ENCODE measurements around the gene VPREB3.

Gene VPREB3

GRCh38 chr22:23705358-23705757 lies 48.9 kb downstream of the VPREB3 start:
- Histone ChIP-seq H3F3A (ENCODE audit: insufficient read depth) (no peaks in the 10 kb centered on the region), H4K20me1 (ENCODE audit: low read depth, low read length) (no peaks in the 10 kb centered on the region), H3K9ac (ENCODE audit: low read length) (no peak overlapping the region), H3K27ac (ENCODE audit: low read depth, low read length) (no peak overlapping the region), H3K36me3 (ENCODE audit: low read length) (peaks cover 33% of the 10 kb centered on the region; the same call in 1 of the 2 replicates), H3K9me3 (ENCODE audit: insufficient read depth, low read length) (no peaks in the 10 kb centered on the region), H3K4me2 (ENCODE audit: low read depth, low read length, poor library complexity, severe bottlenecking) (no peak overlapping the region), H3K9me2 (replicated peaks; ENCODE audit: insufficient read depth, low read length) (no peaks in the 10 kb centered on the region), H2AFZ (ENCODE audit: low read depth, low read length, severe bottlenecking) (no peak overlapping the region), H3K27me3 (ENCODE audit: low read length) (no peaks in the 10 kb centered on the region), H3K79me2 (ENCODE audit: insufficient read depth, low read length) (peaks cover 29% of the 10 kb centered on the region), H3K4me3 (ENCODE audit: insufficient read depth, low read length, poor library complexity, severe bottlenecking) (no peak overlapping the region)
- TF ChIP-seq EZH2phosphoT487 (conservative IDR thresholded peaks at IDR 0.05; ENCODE audit: low read length) = no peak
- no peak for TF ChIP-seq CTCF (IDR thresholded peaks at IDR 0.05; ENCODE audit: insufficient read depth, low read length, poor library complexity, severe bottlenecking)

GRCh38 chr22:23704829-23705228 lies 49.4 kb downstream of the VPREB3 start:
- no peak overlapping the region for H2AFZ ChIP-seq (ENCODE audit: low read depth, low read length, severe bottlenecking)
- H3K36me3 ChIP-seq (ENCODE audit: low read length) = peaks cover 38% of the 10 kb centered on the region; the same call in 1 of the 2 replicates
- no peaks in the 10 kb centered on the region for H3F3A ChIP-seq (ENCODE audit: insufficient read depth)
- no peaks in the 10 kb centered on the region for H4K20me1 ChIP-seq (ENCODE audit: low read depth, low read length)
- no peaks in the 10 kb centered on the region for H3K9me2 ChIP-seq (replicated peaks; ENCODE audit: insufficient read depth, low read length)
- H3K4me3 ChIP-seq (ENCODE audit: insufficient read depth, low read length, poor library complexity, severe bottlenecking) = no peak overlapping the region
- H3K79me2 ChIP-seq (ENCODE audit: insufficient read depth, low read length) = peaks cover 30% of the 10 kb centered on the region
- H3K27me3 ChIP-seq (ENCODE audit: low read length) = no peaks in the 10 kb centered on the region
- no peaks in the 10 kb centered on the region for H3K9me3 ChIP-seq (ENCODE audit: insufficient read depth, low read length)
- no peak overlapping the region for H3K4me2 ChIP-seq (ENCODE audit: low read depth, low read length, poor library complexity, severe bottlenecking)
- no peak overlapping the region for H3K9ac ChIP-seq (ENCODE audit: low read length)
- no peak overlapping the region for H3K27ac ChIP-seq (ENCODE audit: low read depth, low read length)
- TF ChIP-seq CTCF (IDR thresholded peaks at IDR 0.05; ENCODE audit: insufficient read depth, low read length, poor library complexity, severe bottlenecking) = no peak
- no peak for TF ChIP-seq EZH2phosphoT487 (conservative IDR thresholded peaks at IDR 0.05; ENCODE audit: low read length)

GRCh38 chr22:23704062-23704461 lies 50.2 kb downstream of the VPREB3 start:
- Histone ChIP-seq H3K79me2 (ENCODE audit: insufficient read depth, low read length) (peaks cover 34% of the 10 kb centered on the region), H3K9me3 (ENCODE audit: insufficient read depth, low read length) (no peaks in the 10 kb centered on the region), H3K27me3 (ENCODE audit: low read length) (no peaks in the 10 kb centered on the region), H3K4me2 (ENCODE audit: low read depth, low read length, poor library complexity, severe bottlenecking) (no peak overlapping the region), H4K20me1 (ENCODE audit: low read depth, low read length) (no peaks in the 10 kb centered on the region), H3K36me3 (ENCODE audit: low read length) (peaks cover 42% of the 10 kb centered on the region; the same call in 1 of the 2 replicates), H3K27ac (ENCODE audit: low read depth, low read length) (no peak overlapping the region), H3K9me2 (replicated peaks; ENCODE audit: insufficient read depth, low read length) (no peaks in the 10 kb centered on the region), H3K9ac (ENCODE audit: low read length) (no peak overlapping the region), H3K4me3 (ENCODE audit: insufficient read depth, low read length, poor library complexity, severe bottlenecking) (no peak overlapping the region), H2AFZ (ENCODE audit: low read depth, low read length, severe bottlenecking) (no peak overlapping the region), H3F3A (ENCODE audit: insufficient read depth) (no peaks in the 10 kb centered on the region)
- TF ChIP-seq CTCF (IDR thresholded peaks at IDR 0.05; ENCODE audit: insufficient read depth, low read length, poor library complexity, severe bottlenecking) (no peak), EZH2phosphoT487 (conservative IDR thresholded peaks at IDR 0.05; ENCODE audit: low read length) (no peak)
